Measurements from ENCODE around the gene PARD3. TPM values are rescaled to one million over a fixed set of nuclear protein-coding genes. Genes with fewer than 3 reads are reported as not detected.

Gene PARD3
- total RNA-seq, 3 donors from 2014 or later (not counting 1 experiment from before 2014, with no cell fraction given), result 0.14 to 0.49 (median 0.38) TPM

DNA sequence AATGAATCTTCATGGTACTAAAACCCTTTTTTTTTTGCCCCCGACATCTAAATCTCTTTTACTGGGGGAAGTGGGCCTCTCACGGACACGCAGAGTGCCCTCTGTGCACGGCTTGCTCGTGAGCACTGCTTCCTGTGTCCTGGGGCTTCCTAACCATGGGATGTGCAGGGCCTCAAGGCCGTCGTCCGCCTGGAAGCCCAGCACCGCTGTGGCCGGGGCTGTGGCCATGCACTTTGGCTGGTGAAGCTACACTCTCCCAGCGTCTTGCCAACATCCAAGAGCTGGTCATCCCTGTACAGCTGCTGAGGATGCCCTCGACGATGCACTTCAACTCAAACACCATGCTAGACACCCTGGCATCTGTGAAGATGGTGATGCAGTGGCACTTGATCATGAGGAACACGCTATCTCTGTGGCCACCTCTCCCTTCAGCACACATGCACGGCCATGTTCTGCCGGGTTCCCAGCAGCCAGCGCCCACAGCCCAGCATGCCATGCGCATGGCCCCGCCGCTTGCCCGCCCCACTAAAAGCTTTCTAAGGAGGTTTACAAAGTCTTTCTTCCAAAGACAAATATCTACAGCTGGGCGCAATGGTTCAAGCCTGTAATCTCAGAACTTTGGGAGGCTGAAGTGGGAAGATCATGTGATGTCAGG is 326.5 kb downstream of the PARD3 start:
- TF ChIP-seq, protein P1, sequence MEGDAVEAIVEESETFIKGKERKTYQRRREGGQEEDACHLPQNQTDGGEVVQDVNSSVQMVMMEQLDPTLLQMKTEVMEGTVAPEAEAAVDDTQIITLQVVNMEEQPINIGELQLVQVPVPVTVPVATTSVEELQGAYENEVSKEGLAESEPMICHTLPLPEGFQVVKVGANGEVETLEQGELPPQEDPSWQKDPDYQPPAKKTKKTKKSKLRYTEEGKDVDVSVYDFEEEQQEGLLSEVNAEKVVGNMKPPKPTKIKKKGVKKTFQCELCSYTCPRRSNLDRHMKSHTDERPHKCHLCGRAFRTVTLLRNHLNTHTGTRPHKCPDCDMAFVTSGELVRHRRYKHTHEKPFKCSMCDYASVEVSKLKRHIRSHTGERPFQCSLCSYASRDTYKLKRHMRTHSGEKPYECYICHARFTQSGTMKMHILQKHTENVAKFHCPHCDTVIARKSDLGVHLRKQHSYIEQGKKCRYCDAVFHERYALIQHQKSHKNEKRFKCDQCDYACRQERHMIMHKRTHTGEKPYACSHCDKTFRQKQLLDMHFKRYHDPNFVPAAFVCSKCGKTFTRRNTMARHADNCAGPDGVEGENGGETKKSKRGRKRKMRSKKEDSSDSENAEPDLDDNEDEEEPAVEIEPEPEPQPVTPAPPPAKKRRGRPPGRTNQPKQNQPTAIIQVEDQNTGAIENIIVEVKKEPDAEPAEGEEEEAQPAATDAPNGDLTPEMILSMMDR (IDR thresholded peaks at IDR 0.05), result no peak
- H3K36me3 Mint-ChIP-seq, result no peaks in the 10 kb centered on the region
- WGBS (ENCODE audit: insufficient coverage), result 91% methylated on average over 22 of the region's 22 CpGs
- intact Hi-C loops (cut with micrococcal nuclease), result no loop called here
- Histone ChIP-seq H3K27me3 (ENCODE audit: control insufficient read depth, insufficient read depth, low read length) (no peaks in the 10 kb centered on the region), H3K36me3 (ENCODE audit: control insufficient read depth, insufficient read depth, low read length) (no peaks in the 10 kb centered on the region), H3K9me3 (ENCODE audit: control insufficient read depth, insufficient read depth, low read length) (no peaks in the 10 kb centered on the region), H3K4me3 (ENCODE audit: low read length) (no peak overlapping the region), H3K4me1 (ENCODE audit: control insufficient read depth, insufficient read depth, low read length) (no peaks in the 10 kb centered on the region), H3K27ac (ENCODE audit: low read length) (no peak overlapping the region)
- H3K4me1 Mint-ChIP-seq, result no peaks in the 10 kb centered on the region
- H3K27me3 Mint-ChIP-seq (ENCODE audit: low read depth in 2 of 2), result peaks cover 0 to 5% of the 10 kb centered on the region in 2 donors
- DNase-seq (no peak), ATAC-seq (no peak)
- H3K4me3 Mint-ChIP-seq, result no peak overlapping the region
- H3K9me3 Mint-ChIP-seq, result no peaks in the 10 kb centered on the region
- no peak overlapping the region for H3K27ac Mint-ChIP-seq

DNA sequence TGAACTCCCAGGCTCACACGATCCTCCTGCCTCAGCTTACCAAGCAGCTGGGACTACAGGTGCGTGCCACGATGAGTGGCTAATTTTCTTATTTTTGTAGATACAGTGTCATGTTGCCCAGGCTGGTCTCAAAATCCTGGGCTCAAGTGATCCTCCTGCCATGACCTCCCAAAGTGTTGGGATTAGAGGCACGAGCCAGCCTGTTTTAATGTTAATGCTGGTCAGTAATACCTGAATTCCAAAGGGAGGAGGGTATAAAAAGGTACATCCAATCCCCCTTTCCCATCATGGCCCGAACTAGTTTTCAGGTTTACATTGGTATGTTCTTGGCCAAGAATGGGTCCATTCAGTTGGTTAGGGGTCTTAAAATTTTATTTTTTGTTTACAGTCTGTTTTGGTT is 329.1 kb downstream of the PARD3 start:
- 92% methylated on average over 4 of the region's 5 CpGs for WGBS (ENCODE audit: insufficient coverage)
- no peaks in the 10 kb centered on the region for H3K4me1 ChIP-seq (ENCODE audit: control insufficient read depth, insufficient read depth, low read length)
- no peak overlapping the region for H3K4me3 ChIP-seq (ENCODE audit: low read length)
- H3K9me3 ChIP-seq (ENCODE audit: control insufficient read depth, insufficient read depth, low read length), result no peaks in the 10 kb centered on the region
- DNase-seq (no peak), ATAC-seq (no peak)
- no peak overlapping the region for H3K27ac Mint-ChIP-seq
- H3K27me3 ChIP-seq (ENCODE audit: control insufficient read depth, insufficient read depth, low read length), result no peaks in the 10 kb centered on the region
- H3K27me3 Mint-ChIP-seq (ENCODE audit: low read depth in 2 of 2), result peaks cover 0 to 8% of the 10 kb centered on the region in 2 donors
- no peaks in the 10 kb centered on the region for H3K9me3 Mint-ChIP-seq
- H3K27ac ChIP-seq (ENCODE audit: low read length), result no peak overlapping the region
- no peak overlapping the region for H3K4me3 Mint-ChIP-seq
- TF ChIP-seq, protein P1 (IDR thresholded peaks at IDR 0.05), result no peak
- no peaks in the 10 kb centered on the region for H3K36me3 Mint-ChIP-seq
- no peaks in the 10 kb centered on the region for H3K4me1 Mint-ChIP-seq
- H3K36me3 ChIP-seq (ENCODE audit: control insufficient read depth, insufficient read depth, low read length), result no peaks in the 10 kb centered on the region
- intact Hi-C loops (cut with micrococcal nuclease), result no loop called here

DNA sequence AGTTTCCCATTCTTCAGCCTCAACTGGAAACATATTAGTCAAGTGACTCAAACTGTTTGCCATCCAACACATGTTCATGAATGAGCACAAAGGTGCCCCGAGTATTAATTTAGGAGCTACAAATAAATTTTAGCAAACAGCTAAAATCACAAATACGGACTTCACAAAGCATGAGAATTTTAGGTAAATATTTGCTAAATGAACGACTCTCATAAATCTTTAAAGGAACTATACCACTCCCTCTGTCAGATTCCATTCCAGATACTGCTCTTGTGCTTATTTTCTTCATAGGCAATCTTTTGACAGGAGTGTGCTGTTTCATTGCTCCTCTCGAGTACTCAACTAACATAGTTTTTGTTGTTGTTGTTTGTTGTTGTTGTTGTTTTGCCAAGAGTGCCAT is 330.9 kb downstream of the PARD3 start:
- Histone ChIP-seq H3K9me3 (ENCODE audit: control insufficient read depth, insufficient read depth, low read length) (no peaks in the 10 kb centered on the region), H3K4me1 (ENCODE audit: control insufficient read depth, insufficient read depth, low read length) (no peaks in the 10 kb centered on the region), H3K36me3 (ENCODE audit: control insufficient read depth, insufficient read depth, low read length) (no peaks in the 10 kb centered on the region), H3K27me3 (ENCODE audit: control insufficient read depth, insufficient read depth, low read length) (no peaks in the 10 kb centered on the region), H3K4me3 (ENCODE audit: low read length) (no peak overlapping the region), H3K27ac (ENCODE audit: low read length) (no peak overlapping the region)
- DNase-seq, result no peak
- intact Hi-C loops (cut with micrococcal nuclease), result no loop called here
- no peak for ATAC-seq
- peaks cover 0 to 8% of the 10 kb centered on the region in 2 donors for H3K27me3 Mint-ChIP-seq (ENCODE audit: low read depth in 2 of 2)
- H3K27ac Mint-ChIP-seq, result no peak overlapping the region
- WGBS (ENCODE audit: insufficient coverage), result 79% methylated on average over 1 of the region's 4 CpGs
- no peaks in the 10 kb centered on the region for H3K4me1 Mint-ChIP-seq
- no peaks in the 10 kb centered on the region for H3K36me3 Mint-ChIP-seq
- no peak overlapping the region for H3K4me3 Mint-ChIP-seq
- H3K9me3 Mint-ChIP-seq, result no peaks in the 10 kb centered on the region
- TF ChIP-seq, protein P1 (IDR thresholded peaks at IDR 0.05), result no peak

DNA sequence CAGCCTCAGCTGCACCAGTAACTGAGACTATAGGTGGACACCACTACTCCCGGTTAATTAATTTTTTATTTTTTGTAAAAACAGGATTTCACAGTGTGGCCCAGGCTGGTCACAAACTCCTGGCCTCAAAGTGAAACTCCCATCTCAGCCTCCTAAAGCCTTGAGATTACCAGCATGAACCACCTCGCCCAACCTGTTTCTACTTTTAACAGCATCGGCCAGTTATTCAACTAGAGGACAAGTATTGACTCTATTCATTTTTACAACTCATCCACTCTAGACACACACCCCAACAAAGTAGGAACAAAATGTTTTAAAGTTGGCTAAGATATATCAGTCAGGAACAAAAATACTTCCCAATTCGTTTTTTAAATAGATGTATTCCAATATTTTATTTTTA is 334.8 kb downstream of the PARD3 start:
- Mint-ChIP-seq H3K9me3 (no peaks in the 10 kb centered on the region), H3K4me1 (no peaks in the 10 kb centered on the region), H3K27me3 (ENCODE audit: low read depth in 2 of 2) (peaks cover 0 to 6% of the 10 kb centered on the region in 2 donors), H3K36me3 (no peaks in the 10 kb centered on the region), H3K27ac (no peak overlapping the region), H3K4me3 (no peak overlapping the region)
- TF ChIP-seq, protein P1 (IDR thresholded peaks at IDR 0.05), result no peak
- DNase-seq (no peak), ATAC-seq (no peak)
- no peaks in the 10 kb centered on the region for H3K36me3 ChIP-seq (ENCODE audit: control insufficient read depth, insufficient read depth, low read length)
- intact Hi-C loops (cut with micrococcal nuclease), result no loop called here
- no peaks in the 10 kb centered on the region for H3K9me3 ChIP-seq (ENCODE audit: control insufficient read depth, insufficient read depth, low read length)
- H3K27ac ChIP-seq (ENCODE audit: low read length), result no peak overlapping the region
- WGBS (ENCODE audit: insufficient coverage), result 94% methylated on average over 3 of the region's 4 CpGs
- H3K4me3 ChIP-seq (ENCODE audit: low read length), result no peak overlapping the region
- H3K4me1 ChIP-seq (ENCODE audit: control insufficient read depth, insufficient read depth, low read length), result no peaks in the 10 kb centered on the region
- H3K27me3 ChIP-seq (ENCODE audit: control insufficient read depth, insufficient read depth, low read length), result no peaks in the 10 kb centered on the region
